Measurements from ENCODE around the gene ERC2.

Gene ERC2

GRCh38 chr3:56001991-56002390 is 466.3 kb downstream of the ERC2 start:
- H3K4me3 ChIP-seq (ENCODE audit: control insufficient read depth, low read depth, low read length), result no peak overlapping the region
- DNase-seq (ENCODE audit: low read depth), result no peak
- TF ChIP-seq CTCF (IDR thresholded peaks at IDR 0.05; ENCODE audit: control insufficient read depth, insufficient read depth, low read depth, low read length, missing control alignments), result no peak

DNA sequence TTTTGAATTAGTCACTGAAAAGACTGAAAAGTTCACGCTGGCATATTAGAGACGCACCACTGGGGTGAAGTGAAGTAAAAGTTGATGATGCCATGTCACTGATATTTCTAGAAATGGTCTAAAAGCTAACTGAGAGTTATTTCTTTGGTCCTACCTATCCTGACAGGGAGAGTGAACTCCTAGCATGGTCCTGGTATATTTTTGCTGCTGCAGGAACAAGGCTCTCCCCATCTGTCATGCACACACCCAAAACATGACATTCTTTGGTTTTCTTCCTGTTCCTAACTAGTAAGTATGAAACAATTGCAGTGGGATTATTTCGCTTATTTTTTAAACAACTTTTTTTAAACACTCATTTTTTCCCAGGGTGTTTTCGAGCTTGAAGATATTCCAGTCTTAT is 466.7 kb downstream of the ERC2 start:
- no peak for DNase-seq (ENCODE audit: low read depth)
- no peak for TF ChIP-seq CTCF (IDR thresholded peaks at IDR 0.05; ENCODE audit: control insufficient read depth, insufficient read depth, low read depth, low read length, missing control alignments)
- no peak overlapping the region for H3K4me3 ChIP-seq (ENCODE audit: control insufficient read depth, low read depth, low read length)

- no peak overlapping the region for H3K4me3 ChIP-seq (ENCODE audit: control insufficient read depth, low read depth, low read length)
- no peak for DNase-seq (ENCODE audit: low read depth)
- no peak for TF ChIP-seq CTCF (IDR thresholded peaks at IDR 0.05; ENCODE audit: control insufficient read depth, insufficient read depth, low read depth, low read length, missing control alignments)
These were observed 478.9 kb downstream of the ERC2 start for GRCh38 chr3:55989366-55989765.

DNA sequence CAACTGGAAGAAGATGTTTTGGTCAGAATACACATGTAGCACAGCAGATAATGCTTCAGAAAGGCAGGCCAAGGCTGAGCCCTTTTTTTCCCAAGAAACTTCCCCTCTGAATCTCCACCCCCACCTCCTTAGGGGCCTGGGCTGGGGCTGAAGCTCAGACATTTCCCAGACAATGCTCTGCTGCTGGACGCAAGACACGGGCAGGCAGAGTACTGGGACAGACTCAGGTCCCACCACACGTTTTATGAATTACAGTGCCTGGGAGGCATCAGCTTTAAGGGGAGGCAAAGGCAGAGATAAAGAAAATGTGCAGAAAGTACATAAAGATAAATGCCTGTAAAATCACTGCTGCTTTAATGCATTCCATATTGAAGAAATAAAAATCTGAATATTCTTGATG is 479.4 kb downstream of the ERC2 start:
- H3K4me3 ChIP-seq (ENCODE audit: control insufficient read depth, low read depth, low read length), result no peak overlapping the region
- DNase-seq (ENCODE audit: low read depth), result no peak
- TF ChIP-seq CTCF (IDR thresholded peaks at IDR 0.05; ENCODE audit: control insufficient read depth, insufficient read depth, low read depth, low read length, missing control alignments), result no peak

- DNase-seq (ENCODE audit: low read depth), result no peak
- no peak for TF ChIP-seq CTCF (IDR thresholded peaks at IDR 0.05; ENCODE audit: control insufficient read depth, insufficient read depth, low read depth, low read length, missing control alignments)
- no peak overlapping the region for H3K4me3 ChIP-seq (ENCODE audit: control insufficient read depth, low read depth, low read length)
These were observed 483.6 kb downstream of the ERC2 start for GRCh38 chr3:55984626-55985025.

- DNase-seq (ENCODE audit: low read depth), result no peak
- TF ChIP-seq CTCF (IDR thresholded peaks at IDR 0.05; ENCODE audit: control insufficient read depth, insufficient read depth, low read depth, low read length, missing control alignments), result no peak
- no peak overlapping the region for H3K4me3 ChIP-seq (ENCODE audit: control insufficient read depth, low read depth, low read length)
These were observed 489.3 kb downstream of the ERC2 start for GRCh38 chr3:55978953-55979352.

Measured in AG09309 (cell line).